HG03354 (cell line): Measurements from ENCODE around the gene CAMK2G.

Experiments used
- ATAC-seq: cut with Tn5 transposase; IDR thresholded peaks from one replicate; pipeline ENCODE4 v1.9.1; 2021; ENCODE audit warnings: mild to moderate bottlenecking; ENCODE audit not compliant: unreplicated experiment, poor library complexity, severe bottlenecking

CAMK2G gene

GRCh38 chr10:73886085-73886529 is 11.8 kb upstream of the CAMK2G start:
- ATAC-seq, result peak; percentile 82

- ATAC-seq, result no peak
Measured at GRCh38 chr10:73884017-73884416, 9.7 kb upstream of the CAMK2G start.

GRCh38 chr10:73881221-73881919 is 7.0 kb upstream of the CAMK2G start:
- ATAC-seq, result no peak

- peak; percentile 88 for ATAC-seq
Measured at GRCh38 chr10:73879296-73880173, 5.2 kb upstream of the CAMK2G start.

- ATAC-seq, result no peak
Measured at GRCh38 chr10:73878365-73878764, 4.0 kb upstream of the CAMK2G start.

- ATAC-seq, result no peak
Measured at GRCh38 chr10:73877533-73878160, 3.3 kb upstream of the CAMK2G start.

- no peak for ATAC-seq
Measured at GRCh38 chr10:73876971-73877370, 2.6 kb upstream of the CAMK2G start.

- ATAC-seq, result no peak
Measured at GRCh38 chr10:73876566-73876965, 2.2 kb upstream of the CAMK2G start.

GRCh38 chr10:73876157-73876556 is 1.8 kb upstream of the CAMK2G start:
- no peak for ATAC-seq

- peak; percentile 7 for ATAC-seq
Measured at GRCh38 chr10:73875139-73875475, 752 bp upstream of the CAMK2G start.

GRCh38 chr10:73873838-73874215 is 528 bp downstream of the CAMK2G start:
- ATAC-seq, result no peak

- no peak for ATAC-seq
Measured at GRCh38 chr10:73873142-73873837, 1.1 kb downstream of the CAMK2G start.

- ATAC-seq, result no peak
Measured at GRCh38 chr10:73872190-73872710, 2.1 kb downstream of the CAMK2G start.

GRCh38 chr10:73871295-73872189 is 2.8 kb downstream of the CAMK2G start:
- no peak for ATAC-seq

GRCh38 chr10:73868655-73869195 is 5.6 kb downstream of the CAMK2G start:
- no peak for ATAC-seq

- no peak for ATAC-seq
Measured at GRCh38 chr10:73867871-73868631, 6.3 kb downstream of the CAMK2G start.

- no peak for ATAC-seq
Measured at GRCh38 chr10:73867126-73867807, 7.1 kb downstream of the CAMK2G start.
